ENCODE data around the gene DAZAP1. TPM values are rescaled to one million over a fixed set of nuclear protein-coding genes. Genes with fewer than 3 reads are reported as not detected.

The DAZAP1 gene
- total RNA-seq, 4 donors from 2014 or later: 41.5 to 75.4 (median 49.2) TPM

DNA sequence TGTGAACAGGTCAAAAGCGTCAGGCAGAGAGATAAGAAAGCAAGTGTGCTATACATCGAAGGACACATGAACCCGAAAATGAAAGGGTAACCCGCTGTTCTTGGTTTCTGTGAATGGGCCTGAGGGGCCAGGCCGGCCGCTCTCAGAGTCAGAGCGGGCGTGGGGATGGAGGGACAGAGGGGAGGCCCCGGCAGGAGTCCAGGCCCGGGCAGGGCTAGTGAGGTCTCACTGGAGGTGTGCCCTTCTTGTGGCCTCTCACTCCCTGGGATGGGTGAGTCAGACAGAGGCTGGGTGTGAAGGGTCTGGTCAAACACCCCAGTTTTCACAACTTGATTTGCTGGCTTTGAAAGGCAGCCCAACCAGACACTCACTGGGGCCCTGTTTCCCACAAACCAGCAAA lies 41.1 kb upstream of the DAZAP1 start:
- no peak for DNase-seq (ENCODE audit: low spot score in 2 of 2)
- H3K4me3 ChIP-seq: no peak overlapping the region
- H3K27ac ChIP-seq: no peak overlapping the region
- peaks cover 70% of the 10 kb centered on the region for H3K36me3 ChIP-seq
- H3K4me1 ChIP-seq: peaks cover 11% of the 10 kb centered on the region
- TF ChIP-seq, protein P1, sequence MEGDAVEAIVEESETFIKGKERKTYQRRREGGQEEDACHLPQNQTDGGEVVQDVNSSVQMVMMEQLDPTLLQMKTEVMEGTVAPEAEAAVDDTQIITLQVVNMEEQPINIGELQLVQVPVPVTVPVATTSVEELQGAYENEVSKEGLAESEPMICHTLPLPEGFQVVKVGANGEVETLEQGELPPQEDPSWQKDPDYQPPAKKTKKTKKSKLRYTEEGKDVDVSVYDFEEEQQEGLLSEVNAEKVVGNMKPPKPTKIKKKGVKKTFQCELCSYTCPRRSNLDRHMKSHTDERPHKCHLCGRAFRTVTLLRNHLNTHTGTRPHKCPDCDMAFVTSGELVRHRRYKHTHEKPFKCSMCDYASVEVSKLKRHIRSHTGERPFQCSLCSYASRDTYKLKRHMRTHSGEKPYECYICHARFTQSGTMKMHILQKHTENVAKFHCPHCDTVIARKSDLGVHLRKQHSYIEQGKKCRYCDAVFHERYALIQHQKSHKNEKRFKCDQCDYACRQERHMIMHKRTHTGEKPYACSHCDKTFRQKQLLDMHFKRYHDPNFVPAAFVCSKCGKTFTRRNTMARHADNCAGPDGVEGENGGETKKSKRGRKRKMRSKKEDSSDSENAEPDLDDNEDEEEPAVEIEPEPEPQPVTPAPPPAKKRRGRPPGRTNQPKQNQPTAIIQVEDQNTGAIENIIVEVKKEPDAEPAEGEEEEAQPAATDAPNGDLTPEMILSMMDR (IDR thresholded peaks at IDR 0.05): no peak
- no peak for TF ChIP-seq POLR2A (IDR thresholded peaks at IDR 0.05)
- no peak for TF ChIP-seq EP300 (IDR thresholded peaks at IDR 0.05)
- TF ChIP-seq POLR2AphosphoS5 (IDR thresholded peaks at IDR 0.05): no peak
- H3K9me3 ChIP-seq: no peaks in the 10 kb centered on the region
- 92% methylated on average over 10 of the region's 10 CpGs for WGBS
- H3K27me3 ChIP-seq: no peaks in the 10 kb centered on the region

DNA sequence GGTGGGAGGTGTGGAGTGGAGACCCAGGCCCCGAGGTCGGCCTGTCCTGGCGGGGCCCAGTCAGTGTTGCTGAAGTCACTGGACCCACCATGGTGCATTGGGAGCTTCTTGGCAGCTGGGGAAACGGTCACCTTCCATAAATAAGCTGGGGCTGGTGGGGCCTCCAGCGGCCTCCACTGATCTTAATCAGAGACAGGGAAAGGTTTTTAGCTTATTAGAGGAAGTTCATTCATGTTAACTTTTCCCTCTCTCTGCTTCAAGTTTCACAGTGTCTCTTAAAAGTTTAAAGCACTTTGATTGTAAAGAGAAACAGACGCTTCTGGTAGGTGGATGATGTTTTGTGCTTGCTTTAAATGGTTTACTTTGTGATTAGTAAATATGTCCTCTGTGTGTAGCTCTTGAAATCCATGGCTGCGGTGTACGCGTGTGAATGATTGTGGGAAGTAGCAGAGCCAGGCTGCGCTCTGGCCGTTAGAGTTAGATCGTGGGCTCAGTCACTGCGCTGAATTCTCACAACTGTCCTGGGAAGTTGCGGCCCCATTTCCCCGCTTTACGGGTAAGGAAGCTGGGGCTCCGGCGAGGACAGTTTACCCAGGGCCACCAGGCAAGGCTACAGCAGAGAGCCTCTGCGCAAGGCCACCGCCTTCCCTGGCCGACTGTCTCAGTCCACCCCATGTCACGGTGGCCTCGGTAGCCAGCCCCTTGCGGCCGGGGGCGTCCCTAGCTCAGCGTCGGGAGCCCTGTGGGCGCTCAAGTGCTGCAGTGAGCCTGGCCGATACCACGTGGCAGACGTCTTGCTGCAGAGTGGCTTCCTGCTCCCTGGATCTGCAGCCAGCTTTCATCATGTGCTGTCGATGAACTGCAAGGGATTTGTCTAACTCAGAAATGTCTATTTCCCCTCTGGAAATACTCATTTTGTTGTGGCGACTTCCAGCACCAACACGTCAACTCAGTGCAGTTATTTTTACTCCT lies 40.2 kb upstream of the DAZAP1 start:
- H3K9me3 ChIP-seq: no peaks in the 10 kb centered on the region
- peaks cover 2% of the 10 kb centered on the region for H3K4me1 ChIP-seq
- 87% methylated on average over 35 of the region's 35 CpGs for WGBS
- H3K4me3 ChIP-seq: no peak overlapping the region
- H3K36me3 ChIP-seq: peaks cover 76% of the 10 kb centered on the region
- TF ChIP-seq EP300 (IDR thresholded peaks at IDR 0.05) (no peak), POLR2AphosphoS5 (IDR thresholded peaks at IDR 0.05) (no peak), POLR2A (IDR thresholded peaks at IDR 0.05) (no peak)
- TF ChIP-seq, protein P1 (IDR thresholded peaks at IDR 0.05): no peak
- H3K27me3 ChIP-seq: no peaks in the 10 kb centered on the region
- no peak overlapping the region for H3K27ac ChIP-seq
- no peak for DNase-seq (ENCODE audit: low spot score in 2 of 2)

DNA sequence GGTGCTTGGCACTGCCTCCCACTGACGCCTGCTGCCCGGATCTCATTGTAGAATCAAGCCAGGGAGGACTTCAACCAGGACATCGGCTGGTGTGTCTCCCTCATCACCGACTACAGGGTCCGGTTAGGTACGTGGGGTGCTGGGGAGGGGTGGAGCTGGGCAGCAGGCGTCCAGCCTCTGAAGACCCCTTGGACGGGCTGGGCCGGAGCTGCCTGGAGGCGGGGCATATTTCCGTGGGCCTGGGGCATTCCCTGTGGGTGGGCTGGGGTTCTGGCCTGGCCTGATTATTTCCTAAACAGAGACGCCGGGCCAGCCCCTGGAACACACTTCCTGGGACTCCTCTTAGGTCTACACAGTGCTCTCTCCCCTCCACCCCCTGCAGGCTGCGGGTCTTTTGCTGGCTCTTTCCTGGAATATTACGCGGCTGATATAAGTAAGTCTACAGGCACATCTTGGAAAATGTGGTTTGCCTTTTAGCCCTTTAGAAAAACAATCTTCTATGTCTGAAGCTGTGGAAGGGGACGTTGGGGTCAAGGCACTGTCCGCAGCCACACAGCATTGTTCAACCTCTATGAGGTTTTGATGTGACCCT lies 38.1 kb upstream of the DAZAP1 start:
- Histone ChIP-seq H3K9me3 (no peaks in the 10 kb centered on the region), H3K4me1 (no peaks in the 10 kb centered on the region), H3K27ac (no peak overlapping the region), H3K27me3 (no peaks in the 10 kb centered on the region), H3K36me3 (peaks cover 78% of the 10 kb centered on the region), H3K4me3 (no peak overlapping the region)
- WGBS: 92% methylated on average over 4 of the region's 18 CpGs
- peak in 1 of 2 donors; percentile 59 for DNase-seq (ENCODE audit: low spot score in 2 of 2)
- TF ChIP-seq, protein P1 (IDR thresholded peaks at IDR 0.05): no peak
- TF ChIP-seq POLR2AphosphoS5 (IDR thresholded peaks at IDR 0.05) (no peak), EP300 (IDR thresholded peaks at IDR 0.05) (no peak), POLR2A (IDR thresholded peaks at IDR 0.05) (no peak)

- Histone ChIP-seq H3K27me3 (no peaks in the 10 kb centered on the region), H3K36me3 (peaks cover 80% of the 10 kb centered on the region)
These were observed 36.6 kb upstream of the DAZAP1 start for GRCh38 chr19:1370579-1371361.

More at GRCh38 chr19:1370579-1371361, 36.6 kb upstream of the DAZAP1 start:
- TF ChIP-seq, protein P1 (IDR thresholded peaks at IDR 0.05): no peak
- TF ChIP-seq POLR2A (IDR thresholded peaks at IDR 0.05) (no peak), POLR2AphosphoS5 (IDR thresholded peaks at IDR 0.05) (no peak), EP300 (IDR thresholded peaks at IDR 0.05) (no peak)
- WGBS: 94% methylated on average over 19 of the region's 52 CpGs
- DNase-seq (ENCODE audit: low spot score in 2 of 2): peak in 1 of 2 donors; percentile 56
- no peak overlapping the region for H3K4me3 ChIP-seq
- no peaks in the 10 kb centered on the region for H3K4me1 ChIP-seq
- H3K9me3 ChIP-seq: no peaks in the 10 kb centered on the region
- no peak overlapping the region for H3K27ac ChIP-seq

Measured in suprapubic skin (tissue), 4 donors.